DMS153 treated with DMSO at 0.1 percent for 48 hours (cell line): ENCODE measurements around the gene KIAA1958.

Source experiments
- DNase-seq: peaks from one replicate; lab custom pipeline; 2025; ENCODE audit not compliant: unreplicated experiment; lab: John Stamatoyannopoulos, UW

Gene KIAA1958

GRCh38 chr9:112527959-112528358 lies 41.3 kb downstream of the KIAA1958 start:
- no peak for DNase-seq

DNA sequence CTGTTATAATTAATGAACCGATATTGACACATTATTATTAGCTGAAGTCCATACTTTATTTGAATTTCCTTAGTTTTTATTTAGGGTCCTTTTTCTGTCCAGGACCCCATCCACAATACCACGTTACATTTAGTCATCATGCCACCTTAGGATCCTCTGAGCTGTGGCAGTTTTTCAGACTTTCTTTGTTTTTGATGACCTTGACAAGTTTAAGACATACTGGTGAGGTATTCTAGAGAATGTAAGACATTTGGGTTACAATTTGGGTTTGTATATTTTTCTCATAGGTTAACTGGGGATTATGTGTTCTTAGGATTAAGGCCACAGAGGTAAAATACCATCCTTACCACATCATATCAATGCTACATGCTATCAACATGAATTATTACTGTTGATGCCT lies 42.7 kb downstream of the KIAA1958 start:
- DNase-seq = no peak

DNA sequence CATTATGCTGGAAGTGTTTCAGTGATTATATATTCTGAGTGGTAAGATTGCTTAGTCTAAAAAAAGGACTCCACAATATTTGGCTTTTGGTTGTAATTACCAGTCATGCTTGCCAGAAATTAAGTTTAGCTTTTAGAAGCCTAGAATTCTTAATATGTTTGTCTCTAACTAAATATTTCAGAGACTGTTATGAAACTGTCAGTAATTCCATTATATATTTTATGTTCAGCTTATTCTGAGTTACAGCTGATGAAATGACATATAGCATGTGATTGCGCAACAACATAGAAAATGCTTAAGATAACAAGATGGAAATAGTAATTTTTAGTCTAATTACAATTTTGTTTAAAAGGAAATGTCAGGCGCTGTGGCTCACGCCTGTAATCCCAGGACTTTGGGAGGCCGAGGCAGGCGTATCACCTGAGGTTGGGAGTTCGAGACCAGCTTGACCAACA lies 44.2 kb downstream of the KIAA1958 start:
- DNase-seq = no peak

DNA sequence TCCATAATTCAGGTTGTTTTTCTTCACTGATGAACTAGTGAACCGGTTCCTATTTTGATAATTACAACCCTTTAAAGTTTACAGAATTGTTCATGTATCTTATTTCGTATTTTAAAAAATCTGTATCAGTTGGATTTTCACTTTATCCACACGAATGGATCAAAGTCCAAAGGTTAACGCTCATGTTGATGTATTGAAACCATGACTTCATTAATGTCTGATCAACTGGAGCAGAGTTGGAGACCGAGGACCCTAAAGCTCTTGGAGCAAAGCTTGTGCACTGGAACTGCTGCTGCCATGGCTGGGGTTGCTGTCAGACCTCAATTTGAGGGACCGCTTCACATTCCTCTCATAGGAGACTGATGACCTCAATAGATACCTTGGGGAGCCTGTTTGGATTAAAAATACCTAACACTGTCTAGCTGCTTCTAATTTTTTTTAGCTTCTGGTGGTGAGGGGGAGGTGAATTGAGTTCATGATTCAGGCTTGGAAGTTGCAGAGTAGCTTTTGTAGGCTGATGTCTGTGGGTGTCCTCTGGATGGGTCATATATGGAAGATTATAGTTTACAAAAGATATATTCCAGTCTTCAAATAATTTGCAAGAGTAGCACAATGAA lies 45.1 kb downstream of the KIAA1958 start:
- no peak for DNase-seq

DNA sequence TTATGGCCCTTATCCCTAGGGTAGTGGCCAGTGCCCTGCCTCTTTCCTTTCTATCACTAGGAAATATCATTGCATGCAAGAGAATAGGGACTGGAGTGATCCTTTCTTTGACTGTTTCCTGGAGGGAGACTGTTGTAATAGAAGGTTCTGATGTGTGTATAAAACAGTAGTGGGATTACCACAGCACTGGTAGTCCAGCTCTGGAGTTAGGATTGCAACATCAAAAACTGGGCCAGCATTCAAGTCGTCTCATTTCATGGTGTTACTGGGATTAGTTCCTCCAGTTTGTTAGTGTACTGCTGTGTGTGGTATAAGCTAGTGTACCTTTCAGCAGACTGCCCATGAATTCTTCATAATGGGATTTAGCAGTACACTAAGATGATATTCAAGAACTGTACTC lies 45.8 kb downstream of the KIAA1958 start:
- no peak for DNase-seq

DNA sequence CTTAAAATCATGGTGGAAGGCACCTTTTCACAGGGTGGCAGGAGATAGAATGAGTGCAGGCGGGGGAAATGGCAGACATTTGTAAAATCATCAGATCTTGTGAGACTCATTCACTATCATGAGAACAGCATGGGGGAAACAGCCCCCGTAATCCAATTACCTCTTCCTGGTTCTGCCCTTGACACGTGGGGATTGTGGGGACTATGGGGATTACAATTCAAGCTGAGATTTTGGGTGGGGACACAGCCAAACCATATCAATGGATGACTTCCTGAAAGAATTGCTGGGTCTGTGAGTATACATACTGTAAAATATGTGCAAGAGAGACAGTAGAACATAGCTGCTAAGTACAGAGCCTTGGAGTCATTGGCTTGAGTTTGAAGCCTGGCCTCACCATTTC lies 47.0 kb downstream of the KIAA1958 start:
- no peak for DNase-seq

- no peak for DNase-seq
Observed at GRCh38 chr9:112535301-112535700, 48.7 kb downstream of the KIAA1958 start.

GRCh38 chr9:112535811-112536210 lies 49.2 kb downstream of the KIAA1958 start:
- no peak for DNase-seq

GRCh38 chr9:112537561-112537960 lies 50.9 kb downstream of the KIAA1958 start:
- DNase-seq = no peak

GRCh38 chr9:112540800-112541199 lies 54.2 kb downstream of the KIAA1958 start:
- no peak for DNase-seq

DNA sequence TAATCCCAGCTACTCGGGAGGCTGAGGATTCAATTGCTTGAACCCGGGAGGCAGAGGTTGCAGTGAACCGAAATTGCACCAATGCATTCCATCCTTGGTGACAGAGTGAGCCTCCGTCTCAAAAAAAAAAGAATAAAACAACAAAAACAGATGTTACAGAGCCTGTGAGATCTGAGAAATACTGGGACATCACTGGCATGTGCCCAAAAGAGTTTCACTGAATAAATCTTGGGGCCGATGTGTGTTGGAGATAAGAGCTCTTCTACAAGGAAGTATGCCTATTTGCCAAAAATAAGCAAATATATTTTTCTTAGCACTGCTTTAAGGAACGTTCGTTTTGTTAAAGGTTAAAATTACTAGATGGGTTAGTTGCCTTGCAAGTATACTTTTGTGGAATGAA lies 55.1 kb downstream of the KIAA1958 start:
- no peak for DNase-seq

DNA sequence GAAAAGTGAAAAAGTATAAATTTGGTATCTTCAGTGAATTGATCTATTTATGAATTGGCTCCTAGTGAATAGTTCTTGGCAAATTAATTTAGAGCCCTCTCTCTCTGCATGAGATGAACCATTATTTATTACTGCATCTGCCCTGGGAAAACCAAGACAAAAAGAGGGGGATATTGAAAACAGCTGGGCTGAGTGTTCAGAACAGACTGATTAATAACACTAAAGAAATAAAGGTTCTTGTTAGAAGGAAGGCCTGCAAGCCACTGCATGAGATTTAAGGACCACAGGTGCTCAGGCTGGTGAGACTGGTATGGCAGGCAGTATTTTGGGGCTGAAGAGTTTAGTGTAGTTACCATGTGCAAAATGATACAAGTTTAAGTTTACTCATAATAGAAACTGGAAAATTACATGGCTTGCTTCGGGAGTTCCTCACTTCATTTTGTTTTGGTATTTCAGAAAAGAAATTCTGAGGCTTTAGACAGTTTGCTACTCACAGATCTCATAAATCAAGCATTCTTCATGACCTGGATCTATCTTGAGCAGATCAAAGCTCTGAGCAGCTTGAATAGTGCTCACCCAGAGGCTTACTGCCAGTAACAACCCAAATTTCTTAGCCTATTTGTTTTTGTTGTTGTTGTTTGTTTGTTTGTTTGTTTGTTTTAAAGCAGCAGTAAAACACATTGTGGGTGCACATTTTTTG lies 56.1 kb downstream of the KIAA1958 start:
- no peak for DNase-seq

GRCh38 chr9:112544477-112544876 lies 57.9 kb downstream of the KIAA1958 start:
- no peak for DNase-seq

GRCh38 chr9:112545237-112545636 lies 58.6 kb downstream of the KIAA1958 start:
- DNase-seq = no peak

DNA sequence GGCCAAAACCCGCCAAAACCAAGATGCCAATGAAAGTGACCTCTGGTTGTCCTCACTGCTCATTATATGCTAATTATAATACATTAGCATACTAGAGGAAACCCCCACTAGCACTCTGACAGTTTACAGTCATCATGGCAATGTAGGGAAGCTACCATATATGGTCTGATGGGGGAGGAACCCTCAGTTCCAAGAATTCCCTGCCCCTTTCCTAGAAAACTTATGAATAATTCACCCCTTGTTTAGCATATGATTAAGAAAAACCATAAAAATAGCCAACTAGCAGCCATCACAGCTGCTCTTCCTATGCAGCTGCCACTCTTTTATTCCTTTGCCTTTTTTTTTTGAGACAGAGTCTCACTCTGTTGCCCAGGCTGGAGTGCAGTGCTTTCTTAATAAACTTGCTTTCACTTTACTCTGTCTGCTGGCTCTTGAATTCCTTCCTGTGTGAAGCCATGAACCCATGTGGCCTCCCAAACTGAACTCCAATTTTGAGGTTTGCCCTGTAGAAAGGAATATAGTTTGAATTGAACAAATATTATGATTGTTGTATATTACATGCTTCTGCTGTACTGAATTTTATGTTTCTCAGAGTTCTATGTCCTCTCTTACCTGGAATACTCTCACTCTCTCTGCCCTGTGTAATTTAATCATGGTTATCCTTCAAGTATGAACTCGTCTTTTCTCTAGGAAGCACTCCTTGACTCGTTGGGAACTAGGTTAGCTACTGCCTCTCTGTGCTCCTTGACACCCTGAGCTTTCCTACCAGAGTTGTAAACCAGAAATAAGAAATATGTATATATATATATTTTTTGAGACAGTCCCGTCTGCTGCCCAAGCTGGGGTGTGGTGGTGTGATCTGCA lies 59.8 kb downstream of the KIAA1958 start:
- DNase-seq = no peak

GRCh38 chr9:112548051-112548440 lies 61.4 kb downstream of the KIAA1958 start:
- DNase-seq = no peak

DNA sequence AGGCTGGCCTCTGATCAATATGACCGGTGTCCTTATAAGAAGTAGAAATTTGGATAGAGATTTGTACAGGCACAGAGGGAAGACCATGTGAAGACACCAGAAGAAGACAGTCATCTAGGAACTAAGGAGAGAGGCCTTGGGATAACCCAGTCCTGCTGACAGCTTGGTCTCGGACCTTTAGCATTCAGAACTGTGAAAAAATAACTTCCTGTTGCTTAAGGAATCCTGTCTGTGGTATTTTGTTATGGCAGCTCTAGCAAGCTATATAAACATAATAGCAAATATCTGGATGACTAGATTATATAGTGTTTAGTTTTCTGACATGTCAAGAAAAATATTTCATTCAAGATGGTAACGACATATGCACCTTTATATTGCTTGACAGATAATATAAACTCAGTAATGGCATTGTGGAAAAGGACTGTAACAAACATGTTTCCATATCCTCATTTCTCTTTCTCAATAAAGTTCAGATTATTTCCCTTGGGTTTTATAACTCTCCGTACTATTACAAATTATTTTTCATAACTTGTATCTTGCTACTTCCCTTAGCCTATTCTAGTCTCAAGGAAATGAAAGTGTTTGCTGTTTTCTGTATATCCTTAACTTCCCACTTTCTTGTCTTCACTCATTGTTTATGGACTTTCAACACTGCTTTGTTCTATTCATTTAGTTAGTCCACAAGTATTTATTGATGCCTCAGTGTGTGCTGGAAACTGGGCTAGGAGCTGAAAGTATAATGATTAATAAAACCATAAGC lies 62.4 kb downstream of the KIAA1958 start:
- no peak for DNase-seq

- no peak for DNase-seq
Observed at GRCh38 chr9:112550531-112550930, 63.9 kb downstream of the KIAA1958 start.

GRCh38 chr9:112551641-112552040 lies 65.0 kb downstream of the KIAA1958 start:
- DNase-seq = no peak

GRCh38 chr9:112552229-112553056 lies 65.8 kb downstream of the KIAA1958 start:
- DNase-seq = no peak
